Body of pancreas (tissue), 4 donors: ENCODE data around the gene TMEM106A. TPM values are rescaled to one million over a fixed set of nuclear protein-coding genes. Genes with fewer than 3 reads are reported as not detected.

Experiments used
- ATAC-seq: fragments of 150-250 bp; one replicate; pipeline ENCODE4 v1.9.1; 2016
- DNase-seq, 4 donors: peaks; one replicate each; pipeline ENCODE4 v3.0.0-alpha.2; 2019
- H3K27ac ChIP-seq, 4 donors: fragments of 200-600 bp; sonication (generic); 1 replicate in 3 of 4; 2 replicates in 1 of 4; pipeline versions ENCODE4 v1.5.1 to v1.6.1; 2016 to 2019; ENCODE audit warnings: mild to moderate bottlenecking in 1 of 4, mixed read lengths in 1 of 4, moderate library complexity in 1 of 4
- H3K27me3 ChIP-seq, 2 donors: fragments of 200-600 bp; sonication (generic); one replicate each; pipeline ENCODE4 v1.6.0; 2016; ENCODE audit warnings: mild to moderate bottlenecking in 1 of 2
- H3K36me3 ChIP-seq, 2 donors: fragments of 200-600 bp; sonication (generic); replicated peaks in 1 of 2; 2 replicates each; pipeline ENCODE4 v1.5.1; 2016; ENCODE audit warnings: low read depth in 2 of 2; ENCODE audit not compliant: insufficient read depth in 1 of 2
- H3K4me1 ChIP-seq: fragments of 200-600 bp; sonication (generic); one replicate; pipeline ENCODE4 v1.6.0; 2016
- H3K4me3 ChIP-seq, 2 donors: fragments of 200-600 bp; sonication (generic); 1 replicate in 1 of 2; 2 replicates in 1 of 2; pipeline ENCODE4 v1.5.1; 2016 to 2019
- H3K9me3 ChIP-seq, 3 donors: fragments of 200-600 bp; sonication (generic); 1 replicate in 2 of 3; 2 replicates in 1 of 3; pipeline ENCODE4 v1.5.1; 2016
- POLR2A ChIP-seq, 3 donors: fragments of 450-650 bp; IDR thresholded peaks; one replicate each; pipeline ENCODE4 v1.6.1; 2016; ENCODE audit warnings: antibody characterized with exemption in 3 of 3, mild to moderate bottlenecking in 2 of 3
- WGBS, 2 donors: methylation state at CpG; one replicate each; pipeline ENCODE4 v1.1.5; 2017; 5-methylcytosine and 5-hydroxymethylcytosine counted together
- intact Hi-C: fragments of 100-400 bp; cut with DNase I; formaldehyde crosslinking; loops from one replicate; pipeline ENCODE4 v1.15.1; 2023
- total RNA-seq, 2 donors: library from RNA; depleted of rRNA; stranded (reverse); fragments of >200 nt; gene quantifications; one replicate each; pipeline ENCODE4 v1.1.0, GENCODE V29; 2016
- TF ChIP-seq, protein P1 (sequence below), 7 experiments: fragments of 450-650 bp in 4 of 7; fragments of 200-600 bp in 3 of 7; sonication (generic) in 3 of 7; IDR thresholded peaks; one replicate each; pipeline ENCODE4 v1.5.1; 2016 to 2019; ENCODE audit warnings: antibody characterized with exemption in 7 of 7

The TMEM106A gene
- total RNA-seq, 2 donors from 2014 or later, result 4.9 to 6.9 TPM

GRCh38 chr17:43210576-43210975 is 1.1 kb upstream of the TMEM106A start:
- intact Hi-C loops, result no loop called here
- Histone ChIP-seq H3K27me3 (no peaks in the 10 kb centered on the region), H3K36me3 (peaks cover 2 to 9% of the 10 kb centered on the region in 2 donors), H3K9me3 (no peaks in the 10 kb centered on the region), H3K27ac (peak overlapping the region in 3 of 4 donors; percentile 83 to 92 (median 87)), H3K4me3 (no peak overlapping the region), H3K4me1 (peaks cover 28% of the 10 kb centered on the region)
- TF ChIP-seq POLR2A (IDR thresholded peaks at IDR 0.05), result no peak
- TF ChIP-seq, protein P1, sequence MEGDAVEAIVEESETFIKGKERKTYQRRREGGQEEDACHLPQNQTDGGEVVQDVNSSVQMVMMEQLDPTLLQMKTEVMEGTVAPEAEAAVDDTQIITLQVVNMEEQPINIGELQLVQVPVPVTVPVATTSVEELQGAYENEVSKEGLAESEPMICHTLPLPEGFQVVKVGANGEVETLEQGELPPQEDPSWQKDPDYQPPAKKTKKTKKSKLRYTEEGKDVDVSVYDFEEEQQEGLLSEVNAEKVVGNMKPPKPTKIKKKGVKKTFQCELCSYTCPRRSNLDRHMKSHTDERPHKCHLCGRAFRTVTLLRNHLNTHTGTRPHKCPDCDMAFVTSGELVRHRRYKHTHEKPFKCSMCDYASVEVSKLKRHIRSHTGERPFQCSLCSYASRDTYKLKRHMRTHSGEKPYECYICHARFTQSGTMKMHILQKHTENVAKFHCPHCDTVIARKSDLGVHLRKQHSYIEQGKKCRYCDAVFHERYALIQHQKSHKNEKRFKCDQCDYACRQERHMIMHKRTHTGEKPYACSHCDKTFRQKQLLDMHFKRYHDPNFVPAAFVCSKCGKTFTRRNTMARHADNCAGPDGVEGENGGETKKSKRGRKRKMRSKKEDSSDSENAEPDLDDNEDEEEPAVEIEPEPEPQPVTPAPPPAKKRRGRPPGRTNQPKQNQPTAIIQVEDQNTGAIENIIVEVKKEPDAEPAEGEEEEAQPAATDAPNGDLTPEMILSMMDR (IDR thresholded peaks at IDR 0.05), result no peak
- 65 to 78% methylated on average over 3 of the region's 3 CpGs for WGBS, 2 donors
- DNase-seq (no peak), ATAC-seq (no peak)

- ATAC-seq, result no peak
- H3K9me3 ChIP-seq, result no peaks in the 10 kb centered on the region
- peak overlapping the region; percentile 36 to 50 for H3K4me3 ChIP-seq
- TF ChIP-seq, protein P1 (IDR thresholded peaks at IDR 0.05), result no peak
- no peak for TF ChIP-seq POLR2A (IDR thresholded peaks at IDR 0.05)
- peaks cover 2 to 7% of the 10 kb centered on the region in 2 donors for H3K36me3 ChIP-seq
- intact Hi-C loops, result no loop called here
- peaks cover 34% of the 10 kb centered on the region for H3K4me1 ChIP-seq
- 4 to 11% methylated on average over 2 of the region's 2 CpGs for WGBS, 2 donors
- H3K27ac ChIP-seq, result peak overlapping the region; percentile 83 to 92 (median 85)
- no peaks in the 10 kb centered on the region for H3K27me3 ChIP-seq
- DNase-seq, result no peak
These were observed 574 bp upstream of the TMEM106A start for GRCh38 chr17:43211123-43211479.

DNA sequence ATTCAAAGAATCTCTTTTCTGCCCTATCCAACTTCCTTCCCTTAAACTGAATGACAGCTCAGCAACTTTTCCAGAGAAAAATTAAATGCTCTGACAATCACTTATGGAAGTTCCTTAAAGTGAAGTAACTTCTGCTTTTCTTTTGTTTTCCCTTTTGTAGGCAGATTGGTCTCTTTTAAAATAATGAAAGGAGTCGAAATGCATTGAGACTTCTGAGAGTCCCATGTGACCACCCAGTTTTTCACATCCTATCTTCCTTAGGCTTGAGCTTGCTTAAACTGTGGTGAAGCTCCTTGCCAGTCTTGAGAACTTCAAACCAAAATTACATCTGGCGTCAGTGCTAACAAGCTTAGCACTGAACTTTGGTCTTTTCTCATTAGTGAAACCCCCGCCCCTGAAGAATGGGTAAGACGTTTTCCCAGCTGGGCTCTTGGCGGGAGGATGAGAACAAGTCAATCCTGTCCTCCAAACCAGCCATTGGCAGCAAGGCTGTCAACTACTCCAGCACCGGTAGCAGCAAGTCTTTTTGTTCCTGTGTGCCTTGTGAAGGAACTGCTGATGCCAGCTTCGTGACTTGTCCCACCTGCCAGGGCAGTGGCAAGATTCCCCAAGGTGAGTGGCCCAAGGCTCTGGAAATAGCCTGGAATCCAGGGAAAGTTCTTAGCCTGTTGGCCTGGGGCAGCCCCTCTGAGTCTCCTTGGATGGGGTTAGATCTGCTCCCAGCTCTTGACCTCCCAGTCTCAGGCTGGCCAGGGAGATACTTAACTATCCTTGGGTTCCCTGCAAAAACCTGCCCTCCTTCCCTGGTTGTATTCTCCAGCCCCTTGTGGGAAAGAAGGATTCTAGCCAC is 1.2 kb downstream of the TMEM106A start:
- DNase-seq, result peak; percentile 53 to 82 (median 78)
- peak in 1 of 3 donors; percentile 32 for TF ChIP-seq POLR2A (IDR thresholded peaks at IDR 0.05)
- TF ChIP-seq, protein P1 (IDR thresholded peaks at IDR 0.05), result no peak
- peak; percentile 23 for ATAC-seq
- H3K36me3 ChIP-seq, result peaks cover 0 to 2% of the 10 kb centered on the region in 2 donors
- peaks cover 47% of the 10 kb centered on the region for H3K4me1 ChIP-seq
- peak overlapping the region; percentile 83 to 92 (median 85) for H3K27ac ChIP-seq
- WGBS, 2 donors, result 36% methylated on average over 6 to 7 of the region's 7 CpGs
- no peaks in the 10 kb centered on the region for H3K27me3 ChIP-seq
- H3K4me3 ChIP-seq, result no peak overlapping the region
- intact Hi-C loops, result no loop called here
- H3K9me3 ChIP-seq, result no peaks in the 10 kb centered on the region

DNA sequence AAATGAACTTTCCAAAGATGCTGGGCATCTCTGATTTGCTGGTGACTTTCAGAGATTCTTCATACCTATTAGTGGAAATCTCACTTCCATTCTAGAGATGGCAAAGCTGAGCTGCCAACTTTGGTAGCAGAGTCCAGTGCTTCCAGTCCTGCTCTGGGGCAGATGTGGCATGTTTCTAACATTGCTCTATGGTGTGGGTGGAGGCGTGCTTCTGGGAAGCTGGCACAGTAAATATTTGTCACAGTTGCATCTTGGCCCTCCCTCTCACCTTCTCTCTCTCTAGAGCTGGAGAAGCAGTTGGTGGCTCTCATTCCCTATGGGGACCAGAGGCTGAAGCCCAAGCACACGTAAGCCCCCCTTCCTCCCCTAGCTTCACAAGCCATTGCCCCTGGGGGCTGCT is 1.9 kb downstream of the TMEM106A start:
- no peak overlapping the region for H3K4me3 ChIP-seq
- H3K36me3 ChIP-seq, result peaks cover 0 to 2% of the 10 kb centered on the region in 2 donors
- intact Hi-C loops, result no loop called here

More for the DNA sequence above, 1.9 kb downstream of the TMEM106A start:
- no peaks in the 10 kb centered on the region for H3K27me3 ChIP-seq
- TF ChIP-seq, protein P1 (IDR thresholded peaks at IDR 0.05), result no peak
- no peak for TF ChIP-seq POLR2A (IDR thresholded peaks at IDR 0.05)
- no peaks in the 10 kb centered on the region for H3K9me3 ChIP-seq
- WGBS, 2 donors, result 85 to 88% methylated on average over 2 of the region's 2 CpGs
- peaks cover 47% of the 10 kb centered on the region for H3K4me1 ChIP-seq
- DNase-seq, result no peak
- peak overlapping the region in 3 of 4 donors; percentile 83 to 92 (median 87) for H3K27ac ChIP-seq
- no peak for ATAC-seq
